ENCODE data around the gene CERCAM.

- no peak for TF ChIP-seq CTCF (IDR thresholded peaks at IDR 0.05)
- TF ChIP-seq POLR2A (IDR thresholded peaks at IDR 0.05): no peak
Observed at GRCh38 chr9:128479262-128479661, 58.6 kb downstream of the CERCAM start.
